HFFc6 (cell line): Measurements from ENCODE around the gene LRP1B. TPM values are rescaled to one million over a fixed set of nuclear protein-coding genes. Genes with fewer than 3 reads are reported as not detected.

Experiments used
- DNase-seq: peaks from one replicate; pipeline ENCODE4 v3.0.0-alpha.2; 2018
- H3K27ac Mint-ChIP-seq: 2 replicates; pipeline ENCODE4 v1.8.0; 2020; ENCODE audit warnings: mild to moderate bottlenecking, mixed read lengths
- H3K27me3 Mint-ChIP-seq: 2 replicates; pipeline ENCODE4 v1.8.0; 2021; ENCODE audit warnings: mild to moderate bottlenecking, moderate library complexity, mixed read lengths; ENCODE audit not compliant: insufficient read depth
- H3K36me3 Mint-ChIP-seq: 2 replicates; pipeline ENCODE4 v1.8.0; 2021; ENCODE audit warnings: low read depth, mixed read lengths
- H3K4me1 Mint-ChIP-seq: 2 replicates; pipeline ENCODE4 v1.8.0; 2020; ENCODE audit warnings: low read depth, mixed read lengths
- H3K4me3 Mint-ChIP-seq: 2 replicates; pipeline ENCODE4 v1.8.0; 2020; ENCODE audit warnings: mild to moderate bottlenecking, moderate library complexity, mixed read lengths
- H3K9me3 Mint-ChIP-seq: 2 replicates; pipeline ENCODE4 v1.8.0; 2020; ENCODE audit warnings: mild to moderate bottlenecking, mixed read lengths
- CTCF ChIP-seq: fragments of 200-600 bp; sonication (generic); IDR thresholded peaks from 2 replicates; pipeline ENCODE4 v1.5.0; 2021; ENCODE audit warnings: antibody characterized with exemption, mild to moderate bottlenecking
- total RNA-seq, 6 experiments: library from RNA; stranded (reverse); fragmentation: NEBNext Ultra II Directional; extraction: Animal tissue kit (Norgen Biotek cat#: 25700); gene quantifications; 2 replicates in 1 of 6; 3 replicates in 5 of 6; pipeline ENCODE4 v1.2.3, GENCODE V29; 2021

The LRP1B gene
- total RNA-seq, 6 experiments from 2014 or later: not detected

DNA sequence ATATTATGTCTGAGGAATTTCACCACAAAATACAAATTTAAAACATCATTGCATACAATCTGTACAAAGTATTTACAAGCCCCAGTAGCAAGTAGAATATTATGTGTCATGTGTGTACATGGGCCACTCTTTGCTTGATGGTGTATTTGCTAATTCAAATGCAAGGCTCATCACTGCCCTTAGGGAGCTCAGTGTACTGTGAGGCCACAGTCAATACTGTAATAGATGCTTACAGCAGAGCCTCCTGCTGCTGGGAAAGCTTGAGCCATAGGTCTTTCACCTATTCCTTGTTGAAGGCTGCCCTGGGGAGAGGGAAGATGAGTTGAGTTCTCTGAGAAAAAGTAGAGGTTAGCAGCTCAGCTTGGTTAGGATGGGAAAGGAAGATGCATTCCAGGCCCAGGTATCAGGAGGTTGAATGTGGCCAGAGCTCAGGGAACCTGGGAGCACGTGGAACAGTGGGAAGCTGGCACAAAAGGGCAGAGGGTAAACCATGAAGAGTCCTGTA, 189.6 kb downstream of the LRP1B start:
- Mint-ChIP-seq H3K4me3 (no peak overlapping the region), H3K27me3 (no peaks in the 10 kb centered on the region), H3K36me3 (0 out of 2 replicates have a peak, but pooled peaks cover 4% of the 10 kb centered on the region), H3K27ac (no peak overlapping the region), H3K4me1 (no peaks in the 10 kb centered on the region), H3K9me3 (peaks cover 14% of the 10 kb centered on the region)
- DNase-seq: no peak
- no peak for TF ChIP-seq CTCF

- Mint-ChIP-seq H3K27ac (no peak overlapping the region), H3K9me3 (peaks cover 14% of the 10 kb centered on the region), H3K4me3 (no peak overlapping the region), H3K4me1 (no peaks in the 10 kb centered on the region), H3K27me3 (no peaks in the 10 kb centered on the region), H3K36me3 (0 out of 2 replicates have a peak, but pooled peaks cover 4% of the 10 kb centered on the region)
- no peak for TF ChIP-seq CTCF
- no peak for DNase-seq
Observed at GRCh38 chr2:141940709-141941108, 190.1 kb downstream of the LRP1B start.

- peaks cover 22% of the 10 kb centered on the region for H3K9me3 Mint-ChIP-seq
- no peaks in the 10 kb centered on the region for H3K4me1 Mint-ChIP-seq
- no peak overlapping the region for H3K4me3 Mint-ChIP-seq
- H3K27ac Mint-ChIP-seq: no peak overlapping the region
- H3K27me3 Mint-ChIP-seq: peaks cover 1% of the 10 kb centered on the region; the same call in 1 of the 2 replicates
- no peak for TF ChIP-seq CTCF
- no peak for DNase-seq
- 0 out of 2 replicates have a peak, but pooled peaks cover 4% of the 10 kb centered on the region for H3K36me3 Mint-ChIP-seq
Observed at GRCh38 chr2:141933226-141933625, 197.6 kb downstream of the LRP1B start.

- Mint-ChIP-seq H3K4me1 (peaks cover 5% of the 10 kb centered on the region; the same call in 1 of the 2 replicates), H3K27ac (no peak overlapping the region), H3K9me3 (peaks cover 19% of the 10 kb centered on the region; the same call in 1 of the 2 replicates), H3K36me3 (no peaks in the 10 kb centered on the region), H3K27me3 (peaks cover 1% of the 10 kb centered on the region; the same call in 1 of the 2 replicates), H3K4me3 (no peak overlapping the region)
- no peak for DNase-seq
- no peak for TF ChIP-seq CTCF
Observed at GRCh38 chr2:141932261-141932660, 198.6 kb downstream of the LRP1B start.

- Mint-ChIP-seq H3K4me3 (no peak overlapping the region), H3K27ac (no peak overlapping the region), H3K27me3 (peaks cover 1% of the 10 kb centered on the region; the same call in 1 of the 2 replicates), H3K36me3 (no peaks in the 10 kb centered on the region), H3K9me3 (peaks cover 19% of the 10 kb centered on the region; the same call in 1 of the 2 replicates), H3K4me1 (peaks cover 5% of the 10 kb centered on the region; the same call in 1 of the 2 replicates)
- TF ChIP-seq CTCF: no peak
- DNase-seq: no peak
Observed at GRCh38 chr2:141931797-141932196, 199.0 kb downstream of the LRP1B start.
